ENCODE measurements around the gene KLF4.
A peak's percentile ranks its signal among the peaks of the same experiment; 100 is the strongest.

Gene KLF4

GRCh38 chr9:107489687-107490605 is at the start of gene KLF4:
KLF4 (minus strand) TSS chr9:107489769; CDS start chr9:107489172, 597 bp downstream.
- H3K4me3 Mint-ChIP-seq, result peak within 1 kb of the TSS; percentile 87
- H3K27ac Mint-ChIP-seq, result peak within 1 kb of the TSS; percentile 79
- no peaks in the 10 kb centered on the region for H3K9me3 Mint-ChIP-seq
- TF ChIP-seq, protein P1, sequence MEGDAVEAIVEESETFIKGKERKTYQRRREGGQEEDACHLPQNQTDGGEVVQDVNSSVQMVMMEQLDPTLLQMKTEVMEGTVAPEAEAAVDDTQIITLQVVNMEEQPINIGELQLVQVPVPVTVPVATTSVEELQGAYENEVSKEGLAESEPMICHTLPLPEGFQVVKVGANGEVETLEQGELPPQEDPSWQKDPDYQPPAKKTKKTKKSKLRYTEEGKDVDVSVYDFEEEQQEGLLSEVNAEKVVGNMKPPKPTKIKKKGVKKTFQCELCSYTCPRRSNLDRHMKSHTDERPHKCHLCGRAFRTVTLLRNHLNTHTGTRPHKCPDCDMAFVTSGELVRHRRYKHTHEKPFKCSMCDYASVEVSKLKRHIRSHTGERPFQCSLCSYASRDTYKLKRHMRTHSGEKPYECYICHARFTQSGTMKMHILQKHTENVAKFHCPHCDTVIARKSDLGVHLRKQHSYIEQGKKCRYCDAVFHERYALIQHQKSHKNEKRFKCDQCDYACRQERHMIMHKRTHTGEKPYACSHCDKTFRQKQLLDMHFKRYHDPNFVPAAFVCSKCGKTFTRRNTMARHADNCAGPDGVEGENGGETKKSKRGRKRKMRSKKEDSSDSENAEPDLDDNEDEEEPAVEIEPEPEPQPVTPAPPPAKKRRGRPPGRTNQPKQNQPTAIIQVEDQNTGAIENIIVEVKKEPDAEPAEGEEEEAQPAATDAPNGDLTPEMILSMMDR (IDR thresholded peaks at IDR 0.05), result no peak
- peaks cover 20% of the 10 kb centered on the region for H3K4me1 Mint-ChIP-seq
- peaks cover 94% of the 10 kb centered on the region for H3K27me3 Mint-ChIP-seq (ENCODE audit: low read depth, poor library complexity)
- no peaks in the 10 kb centered on the region for H3K36me3 Mint-ChIP-seq (ENCODE audit: low read depth)
- DNase-seq, result peak; percentile 90

GRCh38 chr9:107536462-107536861 is 46.9 kb upstream of the KLF4 start:
- Mint-ChIP-seq H3K27ac (no peak overlapping the region), H3K4me3 (no peak overlapping the region), H3K9me3 (no peaks in the 10 kb centered on the region), H3K4me1 (peaks cover 11% of the 10 kb centered on the region), H3K36me3 (ENCODE audit: low read depth) (no peaks in the 10 kb centered on the region), H3K27me3 (ENCODE audit: low read depth, poor library complexity) (no peaks in the 10 kb centered on the region)
- no peak for DNase-seq
- TF ChIP-seq, protein P1 (IDR thresholded peaks at IDR 0.05), result no peak

GRCh38 chr9:107534510-107535078 is 45.0 kb upstream of the KLF4 start:
- no peak for DNase-seq
- no peaks in the 10 kb centered on the region for H3K27me3 Mint-ChIP-seq (ENCODE audit: low read depth, poor library complexity)
- H3K4me3 Mint-ChIP-seq, result no peak overlapping the region
- no peaks in the 10 kb centered on the region for H3K36me3 Mint-ChIP-seq (ENCODE audit: low read depth)
- H3K4me1 Mint-ChIP-seq, result peaks cover 11% of the 10 kb centered on the region
- no peaks in the 10 kb centered on the region for H3K9me3 Mint-ChIP-seq
- TF ChIP-seq, protein P1 (IDR thresholded peaks at IDR 0.05), result no peak
- H3K27ac Mint-ChIP-seq, result no peak overlapping the region

GRCh38 chr9:107530679-107531078 is 41.1 kb upstream of the KLF4 start:
- TF ChIP-seq, protein P1 (IDR thresholded peaks at IDR 0.05), result no peak
- Mint-ChIP-seq H3K9me3 (no peaks in the 10 kb centered on the region), H3K27me3 (ENCODE audit: low read depth, poor library complexity) (no peaks in the 10 kb centered on the region), H3K36me3 (ENCODE audit: low read depth) (no peaks in the 10 kb centered on the region), H3K27ac (no peak overlapping the region), H3K4me1 (peaks cover 15% of the 10 kb centered on the region), H3K4me3 (no peak overlapping the region)
- DNase-seq, result no peak

- DNase-seq, result no peak
- Mint-ChIP-seq H3K9me3 (no peaks in the 10 kb centered on the region), H3K36me3 (ENCODE audit: low read depth) (no peaks in the 10 kb centered on the region), H3K27ac (no peak overlapping the region), H3K4me3 (no peak overlapping the region), H3K4me1 (peaks cover 20% of the 10 kb centered on the region), H3K27me3 (ENCODE audit: low read depth, poor library complexity) (no peaks in the 10 kb centered on the region)
- TF ChIP-seq, protein P1 (IDR thresholded peaks at IDR 0.05), result no peak
Measured at GRCh38 chr9:107528686-107529085, 39.1 kb upstream of the KLF4 start.
